ENCODE data around the gene KIAA1217.

The KIAA1217 gene

GRCh38 chr10:24561453-24561852, 352.5 kb downstream of the KIAA1217 start:
- ATAC-seq, result no peak

DNA sequence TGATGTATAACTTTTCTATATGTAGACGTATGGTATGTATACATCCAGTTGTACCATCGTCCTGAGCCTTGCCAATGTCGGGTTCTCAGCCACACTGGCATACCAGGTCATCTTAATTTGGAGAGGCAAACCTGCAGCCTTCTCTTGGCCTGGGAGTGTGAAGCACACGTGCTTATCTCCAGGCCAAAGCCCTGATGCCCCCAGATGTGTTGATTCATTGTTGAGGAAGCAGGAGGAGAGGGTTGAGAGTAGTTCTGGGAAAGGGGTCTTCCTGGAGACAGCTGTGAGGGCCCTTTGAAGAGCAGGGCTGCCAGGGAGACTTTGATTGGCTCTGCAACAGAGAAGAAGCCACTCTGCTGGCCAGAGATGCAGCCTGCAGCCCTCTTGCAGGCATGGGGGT, 359.1 kb downstream of the KIAA1217 start:
- no peak for ATAC-seq

- ATAC-seq, result no peak
Observed at GRCh38 chr10:24569330-24569796, 360.4 kb downstream of the KIAA1217 start.

GRCh38 chr10:24569828-24570657, 361.1 kb downstream of the KIAA1217 start:
- no peak for ATAC-seq

DNA sequence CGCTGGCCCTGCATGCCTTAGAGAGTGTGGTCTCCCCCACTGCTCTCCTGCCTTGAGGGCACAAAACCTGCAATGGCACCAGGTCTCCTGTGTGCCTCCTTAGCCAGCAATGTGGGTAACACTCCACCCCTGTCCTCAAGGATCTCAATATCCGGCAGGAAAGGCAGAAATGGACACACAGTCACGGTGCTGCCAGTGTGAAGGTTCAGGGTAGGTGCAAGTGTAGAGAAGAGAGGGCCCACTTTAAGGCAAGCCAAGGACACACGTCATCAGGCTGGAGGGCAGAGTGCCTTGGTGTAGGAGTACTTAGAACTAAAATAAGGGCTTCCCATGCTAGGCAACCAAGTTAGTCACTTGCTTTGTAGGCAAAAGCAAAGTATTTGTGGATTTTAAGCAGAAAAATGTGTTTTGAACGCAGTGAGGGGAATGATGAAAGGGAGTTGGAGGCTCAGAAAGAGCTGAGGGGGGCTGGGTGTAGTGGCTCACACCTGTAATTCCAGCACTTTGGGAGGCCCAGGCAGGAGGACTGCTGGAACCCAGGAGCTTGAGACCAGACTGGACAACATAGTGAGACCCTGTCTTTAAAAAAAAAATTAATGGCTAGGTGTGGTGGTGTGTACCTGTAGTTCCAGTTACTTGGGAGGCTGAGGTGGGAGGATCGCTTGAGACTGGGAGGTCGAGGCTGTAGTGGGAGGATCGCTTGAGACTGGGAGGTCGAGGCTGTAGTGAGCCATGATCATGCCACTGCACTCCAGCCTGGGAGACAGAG, 361.9 kb downstream of the KIAA1217 start:
- ATAC-seq, result no peak

DNA sequence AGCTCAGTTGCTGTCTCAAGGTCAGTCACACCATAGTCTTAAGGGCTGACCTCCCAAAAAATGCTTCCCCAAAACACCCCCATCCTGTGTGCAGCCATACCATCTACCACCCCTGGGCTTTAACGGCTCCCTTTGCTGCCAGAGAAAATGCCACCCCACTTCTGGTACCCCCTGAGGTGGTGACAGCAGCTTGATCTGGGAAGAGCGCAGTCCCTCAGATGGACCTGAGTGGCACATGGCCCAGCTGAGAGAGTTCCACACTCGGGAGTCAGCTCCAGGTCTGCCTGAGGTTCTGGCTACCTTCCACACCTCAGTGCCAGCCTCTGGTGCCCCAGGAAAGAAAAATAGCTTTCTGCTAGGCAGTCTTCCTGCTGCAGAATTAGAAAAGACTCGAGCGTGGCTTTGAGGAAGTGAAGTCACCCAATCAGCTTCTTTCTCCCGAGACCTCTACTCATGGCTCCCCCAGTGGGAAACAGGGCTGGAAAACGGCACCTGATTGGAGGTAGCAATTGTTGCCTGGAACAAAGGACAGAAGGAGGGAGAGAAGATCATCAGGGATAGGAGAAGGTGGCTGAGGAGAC, 363.0 kb downstream of the KIAA1217 start:
- no peak for ATAC-seq

DNA sequence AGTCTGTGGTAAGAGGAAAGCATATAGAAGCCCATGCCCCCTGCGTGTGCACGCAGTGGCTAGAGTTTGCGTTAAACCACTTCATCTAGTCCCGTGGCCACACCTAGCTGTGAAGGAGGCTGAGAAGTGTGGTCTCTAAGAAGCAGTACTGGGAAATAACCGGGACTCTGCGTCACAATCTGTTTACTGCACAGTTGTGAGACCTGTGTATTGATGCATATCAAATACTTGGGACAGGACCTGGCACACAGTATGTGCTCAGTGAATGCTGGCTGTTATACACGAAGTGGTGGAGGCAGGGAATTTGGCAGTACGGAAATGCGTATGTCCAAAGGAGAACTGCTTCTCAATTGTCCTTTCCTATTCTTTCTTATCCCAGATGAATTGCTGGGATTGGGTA, 365.2 kb downstream of the KIAA1217 start:
- ATAC-seq, result no peak

- ATAC-seq, result no peak
Observed at GRCh38 chr10:24574578-24575155, 365.7 kb downstream of the KIAA1217 start.

DNA sequence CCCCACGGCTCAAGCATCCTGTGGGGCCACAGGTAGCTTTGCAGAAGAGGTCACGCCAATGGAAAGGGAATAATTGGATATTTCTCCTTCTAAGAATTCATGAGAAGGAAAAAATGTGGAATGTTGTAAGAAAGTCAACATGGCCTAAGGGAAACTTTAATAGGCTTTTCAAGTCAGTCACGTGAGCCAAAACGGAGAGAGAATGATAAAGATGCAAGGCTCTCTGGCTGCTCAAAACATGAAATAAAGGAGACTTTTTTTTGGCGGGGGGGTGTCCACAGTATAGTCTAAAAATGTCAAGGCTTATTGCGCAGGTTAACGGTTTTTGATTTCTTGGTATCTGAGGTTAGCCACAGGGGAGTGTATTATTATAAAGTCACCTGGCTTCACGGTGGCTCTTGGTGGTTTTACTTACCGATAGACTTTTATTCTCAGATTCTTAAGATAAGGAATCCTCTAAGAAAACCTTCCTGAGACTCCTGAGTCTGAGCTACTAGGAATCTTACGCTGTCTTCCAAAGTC, 366.6 kb downstream of the KIAA1217 start:
- no peak for ATAC-seq

DNA sequence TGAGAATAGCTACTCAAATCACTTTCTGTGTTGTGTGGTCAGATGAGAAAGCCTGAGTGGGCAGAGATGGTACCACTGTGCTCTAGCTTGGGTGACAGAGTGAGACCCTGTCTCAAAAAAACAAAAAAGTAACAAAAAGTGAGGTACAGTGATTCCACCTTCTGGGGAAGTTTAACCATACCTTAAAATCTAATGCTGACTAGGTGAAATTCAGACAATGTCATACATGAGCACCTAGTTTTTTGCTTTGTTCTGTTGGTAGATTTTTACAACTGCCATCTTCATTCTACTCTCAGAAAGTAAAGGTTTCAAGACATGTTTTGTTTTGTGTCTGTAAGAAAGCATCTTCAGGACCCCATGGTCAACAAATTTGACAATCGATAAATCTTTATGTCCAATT, 370.5 kb downstream of the KIAA1217 start:
- ATAC-seq, result no peak

DNA sequence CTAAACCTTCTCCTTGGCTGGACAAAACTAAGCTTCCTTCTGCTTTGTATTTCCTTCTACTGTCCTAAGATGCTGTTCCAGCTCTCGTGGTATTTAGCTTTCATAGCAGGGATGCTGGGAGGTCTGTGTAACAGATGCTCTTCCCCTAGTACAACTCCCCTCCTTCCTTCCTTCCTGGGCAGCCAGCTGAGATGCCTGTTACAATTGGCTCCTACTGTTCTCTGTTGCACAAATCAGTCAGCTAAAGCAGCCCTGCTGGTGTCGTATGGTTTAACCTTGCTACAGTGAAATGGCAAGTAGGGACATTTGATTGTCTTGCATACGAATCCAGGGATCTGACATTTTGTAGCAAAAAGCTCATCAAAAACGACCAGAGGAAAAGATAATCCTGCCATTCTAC, 371.0 kb downstream of the KIAA1217 start:
- ATAC-seq, result no peak

GRCh38 chr10:24589265-24589664, 380.3 kb downstream of the KIAA1217 start:
- no peak for ATAC-seq

DNA sequence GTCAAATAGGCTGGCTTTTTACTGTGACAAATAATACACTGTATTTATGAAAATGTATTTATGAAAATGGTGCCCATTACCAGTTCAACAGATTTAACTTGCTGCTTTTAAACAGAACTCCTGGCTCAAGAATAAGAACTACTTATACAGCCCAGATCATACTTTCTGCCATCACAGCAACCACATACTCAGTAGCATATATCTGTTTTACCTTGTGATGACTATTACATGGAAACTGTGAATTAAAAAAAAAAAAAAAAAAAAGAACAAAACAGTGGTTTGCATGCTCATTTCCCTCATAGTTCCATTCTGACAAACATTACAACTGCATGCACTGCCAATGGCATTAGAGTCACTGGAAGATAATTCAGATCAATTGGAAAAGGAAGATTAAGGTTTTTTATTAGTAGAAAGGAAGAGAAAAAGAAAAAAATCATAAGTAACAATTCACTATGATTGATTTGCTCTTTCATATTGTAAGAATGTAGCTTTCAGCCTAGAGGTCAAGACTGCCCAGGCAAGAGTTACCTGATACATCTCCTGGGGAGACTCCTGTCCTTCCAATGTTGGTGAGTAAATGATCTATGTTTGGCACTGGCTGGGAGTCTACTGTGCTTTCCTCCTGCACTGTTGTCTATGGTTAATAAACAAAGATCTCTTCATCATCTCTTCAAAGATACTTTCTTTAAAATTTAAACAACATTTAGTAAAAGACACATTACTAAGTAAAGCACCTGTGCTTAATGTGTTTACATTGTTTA, 381.9 kb downstream of the KIAA1217 start:
- no peak for ATAC-seq

- ATAC-seq, result no peak
Observed at GRCh38 chr10:24596217-24596930, 387.4 kb downstream of the KIAA1217 start.

GRCh38 chr10:24597426-24597825, 388.5 kb downstream of the KIAA1217 start:
- no peak for ATAC-seq
